MCF 10A (cell line): ENCODE data around the gene ORAI2. TPM values are rescaled to one million over a fixed set of nuclear protein-coding genes. Genes with fewer than 3 reads are reported as not detected.
A peak's percentile ranks its signal among the peaks of the same experiment; 100 is the strongest.

ENCODE experiments used
- BruUV-seq: library from RNA; stranded (reverse); fragments of 400-500 nt; replicated peaks from 2 replicates; lab custom pipeline; 2021; lab: Mats Ljungman, UMichigan
- CTCF ChIA-PET: fragments of 300-600 bp; sonication (Branson Sonifier 250); formaldehyde crosslinking; extraction: SDS; loops from one replicate; lab custom pipeline; 2021; ENCODE audit warnings: antibody characterized with exemption, inconsistent platforms; lab: Yijun Ruan, JAX
- POLR2A ChIA-PET: fragments of 300-600, 350-650 bp; sonication (Branson Sonifier 250); formaldehyde crosslinking; extraction: SDS; loops from one replicate; lab custom pipeline; 2020; ENCODE audit warnings: antibody characterized with exemption, inconsistent platforms; lab: Yijun Ruan, JAX
- DNase-seq: peaks from one replicate; pipeline ENCODE4 v3.0.0-alpha.2; 2018; ENCODE audit not compliant: unreplicated experiment
- H3K27ac Mint-ChIP-seq: one replicate; pipeline ENCODE4 v1.8.0; 2022; ENCODE audit warnings: mild to moderate bottlenecking, low read depth, mixed read lengths; ENCODE audit not compliant: unreplicated experiment
- H3K27me3 Mint-ChIP-seq: one replicate; pipeline ENCODE4 v1.8.0; 2022; ENCODE audit warnings: mixed read lengths; ENCODE audit not compliant: insufficient read depth, unreplicated experiment
- H3K36me3 Mint-ChIP-seq: one replicate; pipeline ENCODE4 v1.8.0; 2022; ENCODE audit warnings: mild to moderate bottlenecking, moderate library complexity, mixed read lengths; ENCODE audit not compliant: insufficient read depth, unreplicated experiment
- H3K4me1 Mint-ChIP-seq: one replicate; pipeline ENCODE4 v1.8.0; 2022; ENCODE audit warnings: mixed read lengths; ENCODE audit not compliant: insufficient read depth, unreplicated experiment
- H3K4me3 Mint-ChIP-seq: one replicate; pipeline ENCODE4 v1.8.0; 2022; ENCODE audit warnings: mild to moderate bottlenecking, moderate library complexity, mixed read lengths; ENCODE audit not compliant: unreplicated experiment
- H3K9me3 Mint-ChIP-seq: one replicate; pipeline ENCODE4 v1.8.0; 2022; ENCODE audit warnings: mixed read lengths; ENCODE audit not compliant: unreplicated experiment
- CTCF ChIP-seq: fragments of 200-600 bp; IDR thresholded peaks from one replicate; pipeline ENCODE4 v1.8.0; 2022; ENCODE audit warnings: antibody characterized with exemption, mild to moderate bottlenecking; ENCODE audit not compliant: unreplicated experiment
- intact Hi-C: fragments of 100-400 bp; cut with micrococcal nuclease; formaldehyde crosslinking; loops from 2 replicates; pipeline ENCODE4 v1.14.1; 2022
- total RNA-seq: library from RNA; stranded (reverse); gene quantifications from 2 replicates; pipeline ENCODE4 v1.2.3, GENCODE V29; 2022

The ORAI2 gene
- total RNA-seq, 1 experiment from 2014 or later, result 9.1 TPM

DNA sequence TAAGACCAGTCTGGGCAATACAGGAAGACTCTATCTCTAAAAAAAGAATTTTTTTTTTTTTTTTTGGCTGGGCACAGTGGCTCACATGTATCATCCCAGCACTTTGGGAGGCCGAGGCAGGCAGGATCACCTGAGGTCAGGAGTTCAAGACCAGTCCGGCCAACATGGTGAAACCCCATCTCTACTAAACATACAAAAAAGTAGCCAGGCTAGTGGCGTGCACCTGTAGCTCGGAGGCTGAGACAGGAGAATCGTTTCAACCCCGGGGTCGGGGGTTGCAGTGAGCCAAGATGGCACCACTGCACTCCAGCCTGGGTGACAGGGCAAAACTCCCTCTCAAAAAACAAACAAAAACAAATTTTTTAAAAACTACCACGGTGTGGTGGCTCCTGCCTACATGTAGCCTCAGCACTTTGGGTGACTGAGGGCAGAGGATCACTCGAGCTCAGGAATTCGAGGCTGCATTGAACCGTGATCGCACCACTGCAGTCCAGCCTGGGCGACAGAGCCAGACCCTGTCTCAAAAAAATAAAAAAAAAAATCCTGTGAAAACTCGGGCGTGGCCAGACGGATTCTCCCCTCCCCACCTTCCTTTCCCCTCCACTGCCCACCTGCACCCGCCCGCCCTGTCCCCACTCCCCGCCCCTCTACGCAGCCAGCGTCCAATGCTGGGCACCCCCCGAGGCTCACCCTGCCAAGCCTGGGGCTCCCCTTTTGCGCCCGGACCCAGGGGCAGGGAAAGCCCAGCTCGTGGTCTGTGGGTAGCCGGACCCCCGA is 745 bp upstream of the ORAI2 start:
- no peaks in the 10 kb centered on the region for H3K9me3 Mint-ChIP-seq
- ChIA-PET CTCF (no interaction called here), POLR2A (no interaction called here)
- BruUV-seq, result no TSS peak
- DNase-seq, result no peak
- no peak for TF ChIP-seq CTCF
- H3K27ac Mint-ChIP-seq, result no peak overlapping the region
- H3K4me3 Mint-ChIP-seq, result peak overlapping the region; percentile 65
- H3K27me3 Mint-ChIP-seq, result no peaks in the 10 kb centered on the region
- intact Hi-C loops, result no loop called here
- no peaks in the 10 kb centered on the region for H3K36me3 Mint-ChIP-seq
- peaks cover 12% of the 10 kb centered on the region for H3K4me1 Mint-ChIP-seq

GRCh38 chr7:102434039-102434486 is 688 bp downstream of the ORAI2 start:
- ChIA-PET POLR2A (no interaction called here), CTCF (no interaction called here)
- H3K4me3 Mint-ChIP-seq, result peak overlapping the region; percentile 65
- intact Hi-C loops, result no loop called here
- peaks cover 12% of the 10 kb centered on the region for H3K4me1 Mint-ChIP-seq
- no peaks in the 10 kb centered on the region for H3K9me3 Mint-ChIP-seq
- no peaks in the 10 kb centered on the region for H3K36me3 Mint-ChIP-seq
- BruUV-seq, result TSS peak; percentile 30
- peak overlapping the region; percentile 68 for H3K27ac Mint-ChIP-seq
- no peak for TF ChIP-seq CTCF
- DNase-seq, result no peak
- H3K27me3 Mint-ChIP-seq, result no peaks in the 10 kb centered on the region

GRCh38 chr7:102436118-102436517 is 2.7 kb downstream of the ORAI2 start:
- Mint-ChIP-seq H3K9me3 (no peaks in the 10 kb centered on the region), H3K4me1 (peaks cover 6% of the 10 kb centered on the region), H3K27ac (no peak overlapping the region), H3K27me3 (no peaks in the 10 kb centered on the region), H3K36me3 (no peaks in the 10 kb centered on the region), H3K4me3 (no peak overlapping the region)
- BruUV-seq, result no TSS peak
- CTCF ChIA-PET, result no interaction called here
- DNase-seq, result no peak
- POLR2A ChIA-PET, result no interaction called here
- intact Hi-C loops, result no loop called here
- TF ChIP-seq CTCF, result no peak

GRCh38 chr7:102439963-102440795 is 6.8 kb downstream of the ORAI2 start:
- no peak for TF ChIP-seq CTCF
- peaks cover 5% of the 10 kb centered on the region for H3K36me3 Mint-ChIP-seq
- no TSS peak for BruUV-seq
- ChIA-PET CTCF (interaction anchor here (0.6 to 1.0 kb wide), 5 partner anchors 24 to 37 kb away, joined by 3 to 4 read pairs (median 3); no protein-coding TSS in a partner anchor), POLR2A (interaction anchor here (0.6 to 1.9 kb wide), 6 partner anchors 16 to 153 kb away, joined by 3 to 7 read pairs (median 3); no protein-coding TSS in a partner anchor)
- no peak overlapping the region for H3K27ac Mint-ChIP-seq
- H3K4me3 Mint-ChIP-seq, result no peak overlapping the region
- no peaks in the 10 kb centered on the region for H3K9me3 Mint-ChIP-seq
- DNase-seq, result peak; percentile 92
- no peaks in the 10 kb centered on the region for H3K27me3 Mint-ChIP-seq
- no peaks in the 10 kb centered on the region for H3K4me1 Mint-ChIP-seq
- intact Hi-C loops, result no loop called here
